ENCODE measurements around the gene CUEDC1.
"Not testable (repeated sequence)": the region's sequence is repeated elsewhere in the genome, so short reads cannot be mapped to it uniquely, and the experiment has no call there.

Gene CUEDC1

GRCh38 chr17:57984936-57985674 lies 29.9 kb upstream of the CUEDC1 start:
- DNase-seq: no peak

- DNase-seq: no peak
Measured at GRCh38 chr17:57984261-57984890, 29.2 kb upstream of the CUEDC1 start.

- DNase-seq: no peak
Measured at GRCh38 chr17:57983446-57983845, 28.2 kb upstream of the CUEDC1 start.

- DNase-seq: no peak
Measured at GRCh38 chr17:57982452-57983170, 27.4 kb upstream of the CUEDC1 start.

- DNase-seq: peak; percentile 54
Measured at GRCh38 chr17:57980522-57980921, 25.3 kb upstream of the CUEDC1 start.

- no peak for DNase-seq
Measured at GRCh38 chr17:57979076-57979475, 23.9 kb upstream of the CUEDC1 start.

GRCh38 chr17:57976594-57976993 lies 21.4 kb upstream of the CUEDC1 start:
- DNase-seq: no peak

GRCh38 chr17:57975044-57975443 lies 19.8 kb upstream of the CUEDC1 start:
- DNase-seq: no peak

- DNase-seq: not testable (repeated sequence)
Measured at GRCh38 chr17:57974053-57974824, 19.0 kb upstream of the CUEDC1 start.

- no peak for DNase-seq
Measured at GRCh38 chr17:57972151-57972550, 16.9 kb upstream of the CUEDC1 start.

GRCh38 chr17:57971572-57971971 lies 16.4 kb upstream of the CUEDC1 start:
- no peak for DNase-seq

- no peak for DNase-seq
Measured at GRCh38 chr17:57970710-57971109, 15.5 kb upstream of the CUEDC1 start.

- no peak for DNase-seq
Measured at GRCh38 chr17:57968456-57968855, 13.2 kb upstream of the CUEDC1 start.

GRCh38 chr17:57966875-57967274 lies 11.7 kb upstream of the CUEDC1 start:
- DNase-seq: no peak

- no peak for DNase-seq
Measured at GRCh38 chr17:57966246-57966645, 11.0 kb upstream of the CUEDC1 start.

- no peak for DNase-seq
Measured at GRCh38 chr17:57965521-57966160, 10.4 kb upstream of the CUEDC1 start.

- no peak for DNase-seq
Measured at GRCh38 chr17:57963149-57963511, 7.9 kb upstream of the CUEDC1 start.

- DNase-seq: no peak
Measured at GRCh38 chr17:57962279-57963148, 7.3 kb upstream of the CUEDC1 start.

- no peak for DNase-seq
Measured at GRCh38 chr17:57959929-57960328, 4.7 kb upstream of the CUEDC1 start.

GRCh38 chr17:57958391-57958790 lies 3.2 kb upstream of the CUEDC1 start:
- not testable (repeated sequence) for DNase-seq

- DNase-seq: no peak
Measured at GRCh38 chr17:57957886-57958285, 2.7 kb upstream of the CUEDC1 start.

All from NCI-H510A treated with DMSO at 0.1 percent for 48 hours (cell line).